Fibroblast of villous mesenchyme (primary cell): ENCODE measurements around the gene STAT4. TPM values are rescaled to one million over a fixed set of nuclear protein-coding genes. Genes with fewer than 3 reads are reported as not detected.

Experiments
- DNase-seq: peaks from one replicate; pipeline ENCODE4 v3.0.0-alpha.2; 2010; ENCODE audit warnings: low read depth
- H3K4me3 ChIP-seq: 2 replicates; pipeline ENCODE4 v1.5.1; 2011; ENCODE audit warnings: low read depth, mild to moderate bottlenecking, low read length
- CTCF ChIP-seq: IDR thresholded peaks from 2 replicates; pipeline ENCODE4 v1.5.1; 2012; ENCODE audit warnings: low read depth, mild to moderate bottlenecking, low read length; ENCODE audit not compliant: insufficient read depth
- total RNA-seq: library from RNA; depleted of rRNA; stranded (reverse); fragments of >200 nt; gene quantifications from 2 replicates; pipeline ENCODE4 v1.2.3, GENCODE V29; 2012

The STAT4 gene
- total RNA-seq, 1 donor = 2.6 TPM

- no peak overlapping the region for H3K4me3 ChIP-seq
- DNase-seq = no peak
- no peak for TF ChIP-seq CTCF
These were observed 47.0 kb downstream of the STAT4 start for GRCh38 chr2:191103774-191104173.

- no peak for TF ChIP-seq CTCF
These were observed 50.6 kb downstream of the STAT4 start for GRCh38 chr2:191100216-191100615.

DNA sequence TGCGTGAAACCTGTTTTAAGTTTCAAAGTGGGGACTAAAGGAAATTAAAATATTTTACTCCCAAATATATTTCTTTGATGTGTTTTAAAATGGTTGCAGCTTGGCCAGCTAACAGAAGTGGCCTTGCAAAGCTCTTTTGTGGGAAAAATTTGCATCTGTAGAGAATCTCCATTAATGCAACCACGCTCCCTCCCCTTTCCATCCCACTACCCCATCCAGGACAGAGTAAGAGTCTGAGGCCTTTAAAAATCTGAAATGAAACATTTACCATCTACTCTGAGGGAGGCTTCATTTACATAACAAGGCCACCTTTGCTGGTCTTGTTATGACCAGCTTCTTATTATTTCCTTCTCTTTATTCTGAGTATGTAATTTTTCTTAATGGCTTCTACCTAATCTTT, 63.5 kb downstream of the STAT4 start:
- TF ChIP-seq CTCF = no peak
- H3K4me3 ChIP-seq = no peak overlapping the region
- DNase-seq = no peak

More at GRCh38 chr2:191100216-191100615, 50.6 kb downstream of the STAT4 start:
- DNase-seq = no peak
- H3K4me3 ChIP-seq = no peak overlapping the region

- H3K4me3 ChIP-seq = no peak overlapping the region
- DNase-seq = peak; percentile 3
- no peak for TF ChIP-seq CTCF
These were observed 64.1 kb downstream of the STAT4 start for GRCh38 chr2:191086706-191087105.

DNA sequence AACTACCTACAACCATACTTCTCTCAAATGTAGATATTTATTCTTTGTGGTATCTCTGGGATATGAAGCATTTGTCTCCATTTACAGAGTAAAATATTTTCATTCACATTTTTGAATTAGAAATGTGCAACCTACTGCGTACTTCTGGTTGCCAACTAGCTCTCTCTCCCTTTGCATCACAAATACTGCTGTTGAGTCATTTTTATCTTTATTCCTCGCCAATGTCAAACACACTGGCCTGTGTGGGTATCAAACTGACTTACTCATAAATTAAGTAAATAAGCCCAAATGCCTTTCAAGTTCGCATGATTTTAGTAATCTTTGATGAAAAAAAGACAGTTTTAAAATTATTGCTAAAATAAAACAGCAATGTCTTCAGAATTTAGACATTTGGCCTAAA, 67.3 kb downstream of the STAT4 start:
- no peak overlapping the region for H3K4me3 ChIP-seq
- no peak for TF ChIP-seq CTCF
- DNase-seq = no peak

DNA sequence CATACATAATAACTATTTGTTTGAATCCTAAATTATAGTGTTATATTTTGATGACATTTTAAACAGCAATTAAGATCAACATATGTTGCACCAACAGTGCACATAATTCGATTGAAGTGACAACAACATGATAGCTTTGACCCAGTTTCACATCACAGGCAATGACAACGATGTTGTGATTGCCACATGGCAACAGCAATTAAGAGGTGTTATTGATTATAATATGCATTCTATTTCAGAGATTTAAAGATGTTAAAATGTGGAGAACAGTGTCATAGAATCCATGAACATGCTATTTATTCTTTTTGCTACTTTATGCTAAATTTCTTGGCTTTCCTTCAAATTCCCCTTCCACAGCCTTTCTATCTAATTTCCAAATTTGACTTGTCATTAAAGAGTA, 68.5 kb downstream of the STAT4 start:
- no peak overlapping the region for H3K4me3 ChIP-seq
- no peak for TF ChIP-seq CTCF
- no peak for DNase-seq

- no peak for DNase-seq
- H3K4me3 ChIP-seq = no peak overlapping the region
- TF ChIP-seq CTCF = no peak
These were observed 69.2 kb downstream of the STAT4 start for GRCh38 chr2:191081411-191082155.
